ENCODE results near the gene BMPR1A. TPM values are rescaled to one million over a fixed set of nuclear protein-coding genes. Genes with fewer than 3 reads are reported as not detected.

BMPR1A gene
- total and polyA plus RNA-seq, 2 experiments from 2014 or later: 16.5 to 41.7 TPM

GRCh38 chr10:86718556-86718955 is 37.9 kb upstream of the BMPR1A start:
- H2AFZ ChIP-seq: no peak overlapping the region
- H3K9ac ChIP-seq: no peak overlapping the region
- in situ Hi-C loops (cut with MboI): no loop called here

GRCh38 chr10:86721232-86721631 is 35.2 kb upstream of the BMPR1A start:
- TF ChIP-seq EZH2 (IDR thresholded peaks at IDR 0.05; ENCODE audit: insufficient read depth, poor library complexity, severe bottlenecking) (no peak), EZH2phosphoT487 (IDR thresholded peaks at IDR 0.05; ENCODE audit: insufficient read depth, low read depth) (no peak)
- H4K20me1 ChIP-seq (ENCODE audit: insufficient read depth): no peaks in the 10 kb centered on the region
- H3K36me3 ChIP-seq (ENCODE audit: low read depth): no peaks in the 10 kb centered on the region
- H3K4me3 ChIP-seq: no peak overlapping the region
- in situ Hi-C loops (cut with MboI): no loop called here
- H3K9me2 ChIP-seq (ENCODE audit: insufficient read depth): no peaks in the 10 kb centered on the region
- H3F3A ChIP-seq (ENCODE audit: insufficient read depth): no peaks in the 10 kb centered on the region
- H3K27ac ChIP-seq: no peak overlapping the region
- no peak for DNase-seq
- no peaks in the 10 kb centered on the region for H3K4me1 ChIP-seq (ENCODE audit: insufficient read depth)
- H3K79me2 ChIP-seq (ENCODE audit: insufficient read depth): no peaks in the 10 kb centered on the region
- H2AFZ ChIP-seq: no peak overlapping the region
- H3K9me3 ChIP-seq (ENCODE audit: low read depth): no peaks in the 10 kb centered on the region
- no peak overlapping the region for H3K9ac ChIP-seq
- 73 to 76% methylated on average over 5 of the region's 5 CpGs for WGBS, 2 experiments (ENCODE audit: low coverage in 1 of 2, low lambda C conversion rate in 2 of 2, missing lambda C conversion rate in 2 of 2)
- H3K27me3 ChIP-seq (replicated peaks; ENCODE audit: insufficient read depth): no peaks in the 10 kb centered on the region
- no peak overlapping the region for H3K4me2 ChIP-seq (ENCODE audit: unreplicated experiment)

More at GRCh38 chr10:86718556-86718955, 37.9 kb upstream of the BMPR1A start:
- no peak overlapping the region for H3K4me2 ChIP-seq (ENCODE audit: unreplicated experiment)
- no peaks in the 10 kb centered on the region for H3K9me3 ChIP-seq (ENCODE audit: low read depth)
- no peaks in the 10 kb centered on the region for H3K4me1 ChIP-seq (ENCODE audit: insufficient read depth)
- no peak for TF ChIP-seq EZH2 (IDR thresholded peaks at IDR 0.05; ENCODE audit: insufficient read depth, poor library complexity, severe bottlenecking)
- DNase-seq: no peak
- H3K27ac ChIP-seq: no peak overlapping the region
- H4K20me1 ChIP-seq (ENCODE audit: insufficient read depth): no peaks in the 10 kb centered on the region
- no peaks in the 10 kb centered on the region for H3F3A ChIP-seq (ENCODE audit: insufficient read depth)
- H3K27me3 ChIP-seq (replicated peaks; ENCODE audit: insufficient read depth): no peaks in the 10 kb centered on the region
- 80 to 81% methylated on average over 8 of the region's 8 CpGs for WGBS, 2 experiments (ENCODE audit: low coverage in 1 of 2, low lambda C conversion rate in 2 of 2, missing lambda C conversion rate in 2 of 2)
- H3K9me2 ChIP-seq (ENCODE audit: insufficient read depth): no peaks in the 10 kb centered on the region
- no peaks in the 10 kb centered on the region for H3K79me2 ChIP-seq (ENCODE audit: insufficient read depth)
- H3K4me3 ChIP-seq: no peak overlapping the region
- H3K36me3 ChIP-seq (ENCODE audit: low read depth): no peaks in the 10 kb centered on the region

GRCh38 chr10:86723009-86723408 is 33.4 kb upstream of the BMPR1A start:
- H3K4me3 ChIP-seq: no peak overlapping the region

GRCh38 chr10:86724445-86724844 is 32.0 kb upstream of the BMPR1A start:
- WGBS, 2 experiments (ENCODE audit: low coverage in 1 of 2, low lambda C conversion rate in 2 of 2, missing lambda C conversion rate in 2 of 2): 83 to 86% methylated on average over 6 of the region's 6 CpGs

More at GRCh38 chr10:86723009-86723408, 33.4 kb upstream of the BMPR1A start:
- Histone ChIP-seq H3K79me2 (ENCODE audit: insufficient read depth) (no peaks in the 10 kb centered on the region), H3K36me3 (ENCODE audit: low read depth) (no peaks in the 10 kb centered on the region), H3K27me3 (replicated peaks; ENCODE audit: insufficient read depth) (no peaks in the 10 kb centered on the region), H3F3A (ENCODE audit: insufficient read depth) (no peaks in the 10 kb centered on the region), H3K4me1 (ENCODE audit: insufficient read depth) (no peaks in the 10 kb centered on the region), H3K9ac (no peak overlapping the region), H3K9me3 (ENCODE audit: low read depth) (no peaks in the 10 kb centered on the region), H3K27ac (no peak overlapping the region), H3K9me2 (ENCODE audit: insufficient read depth) (no peaks in the 10 kb centered on the region), H2AFZ (no peak overlapping the region), H4K20me1 (ENCODE audit: insufficient read depth) (no peaks in the 10 kb centered on the region), H3K4me2 (ENCODE audit: unreplicated experiment) (no peak overlapping the region)
- in situ Hi-C loops (cut with MboI): no loop called here
- TF ChIP-seq EZH2 (IDR thresholded peaks at IDR 0.05; ENCODE audit: insufficient read depth, poor library complexity, severe bottlenecking) (no peak), EZH2phosphoT487 (IDR thresholded peaks at IDR 0.05; ENCODE audit: insufficient read depth, low read depth) (no peak)
- 76 to 81% methylated on average over 2 of the region's 2 CpGs for WGBS, 2 experiments (ENCODE audit: low coverage in 1 of 2, low lambda C conversion rate in 2 of 2, missing lambda C conversion rate in 2 of 2)
- no peak for DNase-seq

More at GRCh38 chr10:86724445-86724844, 32.0 kb upstream of the BMPR1A start:
- TF ChIP-seq EZH2 (IDR thresholded peaks at IDR 0.05; ENCODE audit: insufficient read depth, poor library complexity, severe bottlenecking): no peak
- no peak for TF ChIP-seq EZH2phosphoT487 (IDR thresholded peaks at IDR 0.05; ENCODE audit: insufficient read depth, low read depth)
- Histone ChIP-seq H3K9me2 (ENCODE audit: insufficient read depth) (no peaks in the 10 kb centered on the region), H3K36me3 (ENCODE audit: low read depth) (no peaks in the 10 kb centered on the region), H3K4me1 (ENCODE audit: insufficient read depth) (no peaks in the 10 kb centered on the region), H3K79me2 (ENCODE audit: insufficient read depth) (no peaks in the 10 kb centered on the region), H4K20me1 (ENCODE audit: insufficient read depth) (no peaks in the 10 kb centered on the region), H3K9me3 (ENCODE audit: low read depth) (no peaks in the 10 kb centered on the region), H3K9ac (no peak overlapping the region), H3K27me3 (replicated peaks; ENCODE audit: insufficient read depth) (no peaks in the 10 kb centered on the region), H3K4me2 (ENCODE audit: unreplicated experiment) (no peak overlapping the region), H3K4me3 (no peak overlapping the region), H2AFZ (no peak overlapping the region), H3F3A (ENCODE audit: insufficient read depth) (no peaks in the 10 kb centered on the region), H3K27ac (no peak overlapping the region)
- DNase-seq: no peak
- in situ Hi-C loops (cut with MboI): no loop called here

Measured in GM23248 (cell line).